ENCODE measurements around the gene MRPL36. TPM values are rescaled to one million over a fixed set of nuclear protein-coding genes. Genes with fewer than 3 reads are reported as not detected.

The MRPL36 gene
- total and polyA plus RNA-seq, 4 experiments from 2014 or later: 30.7 to 85.1 (median 54.7) TPM

GRCh38 chr5:1788828-1789227 is 10.8 kb downstream of the MRPL36 start:
- DNase-seq: no peak
- POLR2A ChIA-PET (ENCODE audit: partially characterized antibody): interaction anchor here (3.5 kb wide), 1 partner anchor 11 kb away, joined by 15 read pairs; the partner anchor contains the start of genes MRPL36 and NDUFS6
- H3K36me3 Mint-ChIP-seq: peaks cover 0 to 6% of the 10 kb centered on the region in 2 donors
- H3K27me3 ChIP-seq (ENCODE audit: insufficient read depth, low read length): no peaks in the 10 kb centered on the region
- CTCF ChIA-PET (ENCODE audit: partially characterized antibody): no interaction called here
- peak overlapping the region in 4 of 7 donors; percentile 11 to 37 (median 23) for H3K27ac Mint-ChIP-seq
- H3K36me3 ChIP-seq (ENCODE audit: insufficient read depth, low read length): no peaks in the 10 kb centered on the region
- H3K4me1 Mint-ChIP-seq: peaks cover 22 to 50% (median 32%) of the 10 kb centered on the region in 4 donors
- intact Hi-C loops (cut with micrococcal nuclease): no loop called here
- no peaks in the 10 kb centered on the region for H3K9me3 ChIP-seq (ENCODE audit: control insufficient read depth in 1 of 2, low read length in 2 of 2)
- peaks cover 39% of the 10 kb centered on the region for H3K4me1 ChIP-seq (ENCODE audit: insufficient read depth, low read length)
- H3K4me3 ChIP-seq (ENCODE audit: low read length in 2 of 2): no peak overlapping the region
- H3K27ac ChIP-seq (ENCODE audit: low read depth, low read length): no peak overlapping the region
- H3K27me3 Mint-ChIP-seq: peaks cover 0 to 4% of the 10 kb centered on the region in 2 donors
- H3K9me3 Mint-ChIP-seq: peaks cover 0 to 4% (median 0%) of the 10 kb centered on the region in 8 donors
- no peak overlapping the region for H3K4me3 Mint-ChIP-seq

DNA sequence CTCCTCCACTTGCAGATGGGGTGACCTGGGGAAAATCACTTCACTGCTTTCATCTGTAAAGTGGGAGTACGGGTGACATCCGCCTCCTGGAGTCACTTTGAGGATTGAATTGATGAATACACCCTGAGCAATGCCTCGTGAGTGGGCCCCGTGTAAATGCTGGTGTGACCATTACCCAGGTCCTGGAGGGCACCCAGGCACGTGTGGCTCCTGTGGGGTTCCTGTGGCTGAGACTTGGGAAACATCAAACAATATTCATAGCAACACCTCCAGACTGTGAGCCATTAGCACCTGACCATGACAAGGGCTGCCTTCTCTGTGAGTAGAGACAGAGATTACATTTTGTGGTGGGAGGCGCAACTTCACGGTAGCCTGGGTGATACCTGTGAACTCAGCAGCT is 11.4 kb downstream of the MRPL36 start:
- Mint-ChIP-seq H3K4me3 (no peak overlapping the region), H3K27me3 (peaks cover 0 to 4% of the 10 kb centered on the region in 2 donors), H3K27ac (no peak overlapping the region), H3K36me3 (peaks cover 0 to 6% of the 10 kb centered on the region in 2 donors), H3K4me1 (peaks cover 16 to 43% (median 27%) of the 10 kb centered on the region in 4 donors), H3K9me3 (peaks cover 0 to 4% (median 0%) of the 10 kb centered on the region in 8 donors)
- Histone ChIP-seq H3K27me3 (ENCODE audit: insufficient read depth, low read length) (no peaks in the 10 kb centered on the region), H3K36me3 (ENCODE audit: insufficient read depth, low read length) (no peaks in the 10 kb centered on the region), H3K9me3 (ENCODE audit: control insufficient read depth in 1 of 2, low read length in 2 of 2) (no peaks in the 10 kb centered on the region), H3K27ac (ENCODE audit: low read depth, low read length) (no peak overlapping the region), H3K4me1 (ENCODE audit: insufficient read depth, low read length) (peaks cover 34% of the 10 kb centered on the region), H3K4me3 (ENCODE audit: low read length in 2 of 2) (no peak overlapping the region)
- POLR2A ChIA-PET (ENCODE audit: partially characterized antibody): interaction anchor here (3.5 kb wide), 1 partner anchor 12 kb away, joined by 15 read pairs; the partner anchor contains the start of genes MRPL36 and NDUFS6
- DNase-seq: no peak
- CTCF ChIA-PET (ENCODE audit: partially characterized antibody): no interaction called here
- intact Hi-C loops (cut with micrococcal nuclease): no loop called here

- Mint-ChIP-seq H3K4me3 (no peak overlapping the region), H3K4me1 (peaks cover 11 to 37% (median 21%) of the 10 kb centered on the region in 4 donors), H3K9me3 (no peaks in the 10 kb centered on the region), H3K27me3 (peaks cover 0 to 4% of the 10 kb centered on the region in 2 donors), H3K27ac (peak overlapping the region in 1 of 7 donors; percentile 43), H3K36me3 (no peaks in the 10 kb centered on the region)
- no peak for DNase-seq
- Histone ChIP-seq H3K4me1 (ENCODE audit: insufficient read depth, low read length) (peaks cover 30% of the 10 kb centered on the region), H3K4me3 (ENCODE audit: low read length in 2 of 2) (no peak overlapping the region), H3K36me3 (ENCODE audit: insufficient read depth, low read length) (no peaks in the 10 kb centered on the region), H3K9me3 (ENCODE audit: control insufficient read depth in 1 of 2, low read length in 2 of 2) (no peaks in the 10 kb centered on the region), H3K27ac (ENCODE audit: low read depth, low read length) (no peak overlapping the region), H3K27me3 (ENCODE audit: insufficient read depth, low read length) (no peaks in the 10 kb centered on the region)
- CTCF ChIA-PET (ENCODE audit: partially characterized antibody): no interaction called here
- intact Hi-C loops (cut with micrococcal nuclease): no loop called here
- POLR2A ChIA-PET (ENCODE audit: partially characterized antibody): no interaction called here
Measured at GRCh38 chr5:1787472-1788047, 12.1 kb downstream of the MRPL36 start.

DNA sequence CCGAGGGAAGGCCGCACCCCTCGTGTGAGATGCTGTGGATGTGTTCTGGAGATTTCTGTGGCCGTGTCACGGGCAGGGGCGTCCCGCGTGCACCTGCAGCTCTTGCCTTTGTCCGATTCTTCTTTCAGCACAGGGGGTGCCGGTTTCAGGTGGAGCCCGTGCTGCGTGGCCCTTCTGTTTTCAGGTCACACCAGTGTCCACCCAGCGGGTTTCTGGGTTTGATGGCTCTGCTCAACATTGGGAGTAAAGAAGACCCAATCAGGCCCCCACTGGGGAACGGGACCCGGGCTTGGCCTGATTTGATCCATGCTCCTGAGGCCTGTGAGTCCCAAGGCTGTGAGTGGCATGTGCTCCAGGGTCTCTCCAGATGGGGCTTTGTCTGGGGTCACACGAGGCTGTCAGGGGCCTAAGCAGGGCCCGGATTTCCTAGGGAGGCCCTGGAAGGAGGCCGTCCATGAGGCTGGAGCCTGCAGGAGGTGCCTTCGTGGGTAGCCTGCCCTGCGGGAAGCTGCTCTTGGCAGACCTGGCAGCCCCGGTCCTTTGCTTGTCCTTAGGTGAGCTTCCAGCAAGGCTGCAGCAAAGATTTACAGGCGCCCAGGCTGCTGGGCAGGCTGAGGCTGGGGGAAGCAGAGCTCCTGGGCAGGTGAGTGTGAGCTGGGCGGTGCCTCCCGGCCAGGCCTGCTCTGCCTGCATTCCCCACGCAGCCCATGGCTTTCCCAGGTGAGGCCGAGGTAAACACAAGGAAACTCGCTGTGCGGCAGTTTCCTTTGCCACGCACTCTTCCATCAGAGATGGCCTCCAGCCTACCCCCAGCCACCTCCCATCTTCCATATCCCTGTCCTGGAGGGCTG is 12.8 kb downstream of the MRPL36 start:
- Histone ChIP-seq H3K27ac (ENCODE audit: low read depth, low read length) (no peak overlapping the region), H3K9me3 (ENCODE audit: control insufficient read depth in 1 of 2, low read length in 2 of 2) (no peaks in the 10 kb centered on the region), H3K27me3 (ENCODE audit: insufficient read depth, low read length) (no peaks in the 10 kb centered on the region), H3K36me3 (ENCODE audit: insufficient read depth, low read length) (no peaks in the 10 kb centered on the region), H3K4me3 (ENCODE audit: low read length in 2 of 2) (no peak overlapping the region), H3K4me1 (ENCODE audit: insufficient read depth, low read length) (peaks cover 23% of the 10 kb centered on the region)
- Mint-ChIP-seq H3K36me3 (no peaks in the 10 kb centered on the region), H3K27ac (no peak overlapping the region), H3K4me3 (peak overlapping the region in 1 of 8 donors; percentile 35), H3K4me1 (peaks cover 5 to 30% (median 15%) of the 10 kb centered on the region in 4 donors), H3K9me3 (no peaks in the 10 kb centered on the region), H3K27me3 (peaks cover 0 to 4% of the 10 kb centered on the region in 2 donors)
- CTCF ChIA-PET (ENCODE audit: partially characterized antibody): no interaction called here
- intact Hi-C loops (cut with micrococcal nuclease): no loop called here
- DNase-seq: no peak
- POLR2A ChIA-PET (ENCODE audit: partially characterized antibody): interaction anchor here (1.3 kb wide), 1 partner anchor 14 kb away, joined by 3 read pairs; no protein-coding TSS in a partner anchor

DNA sequence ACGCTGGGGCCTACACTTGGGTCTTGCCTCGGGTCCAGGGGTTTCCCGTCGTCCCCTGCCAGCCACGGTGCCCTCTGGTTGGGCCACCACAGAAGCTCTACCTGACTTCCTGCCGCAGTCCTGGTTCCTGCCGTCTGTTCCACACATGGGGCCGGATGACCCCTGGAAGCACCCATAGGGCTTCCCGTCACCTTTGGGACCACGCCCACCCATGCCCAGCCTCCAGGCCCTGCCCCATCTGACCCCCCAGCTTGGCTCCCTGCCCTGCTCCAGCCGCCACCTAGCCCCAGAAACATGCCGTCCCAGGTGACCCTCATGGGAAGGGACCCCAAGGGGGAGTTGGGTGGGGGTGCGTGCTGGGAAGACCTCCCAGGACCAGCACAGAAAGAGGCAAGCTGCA is 13.7 kb downstream of the MRPL36 start:
- no peaks in the 10 kb centered on the region for H3K27me3 ChIP-seq (ENCODE audit: insufficient read depth, low read length)
- ChIA-PET CTCF (ENCODE audit: partially characterized antibody) (no interaction called here), POLR2A (ENCODE audit: partially characterized antibody) (interaction anchor here (1.3 kb wide), 1 partner anchor 15 kb away, joined by 3 read pairs; no protein-coding TSS in a partner anchor)
- DNase-seq: no peak
- intact Hi-C loops (cut with micrococcal nuclease): no loop called here
- no peaks in the 10 kb centered on the region for H3K9me3 Mint-ChIP-seq
- H3K4me1 ChIP-seq (ENCODE audit: insufficient read depth, low read length): peaks cover 15% of the 10 kb centered on the region
- H3K9me3 ChIP-seq (ENCODE audit: control insufficient read depth in 1 of 2, low read length in 2 of 2): no peaks in the 10 kb centered on the region
- H3K36me3 Mint-ChIP-seq: no peaks in the 10 kb centered on the region
- no peak overlapping the region for H3K27ac ChIP-seq (ENCODE audit: low read depth, low read length)
- H3K4me3 ChIP-seq (ENCODE audit: low read length in 2 of 2): no peak overlapping the region
- peaks cover 0 to 4% of the 10 kb centered on the region in 2 donors for H3K27me3 Mint-ChIP-seq
- no peaks in the 10 kb centered on the region for H3K36me3 ChIP-seq (ENCODE audit: insufficient read depth, low read length)
- no peak overlapping the region for H3K27ac Mint-ChIP-seq
- H3K4me1 Mint-ChIP-seq: peaks cover 5 to 21% (median 10%) of the 10 kb centered on the region in 4 donors
- no peak overlapping the region for H3K4me3 Mint-ChIP-seq

DNA sequence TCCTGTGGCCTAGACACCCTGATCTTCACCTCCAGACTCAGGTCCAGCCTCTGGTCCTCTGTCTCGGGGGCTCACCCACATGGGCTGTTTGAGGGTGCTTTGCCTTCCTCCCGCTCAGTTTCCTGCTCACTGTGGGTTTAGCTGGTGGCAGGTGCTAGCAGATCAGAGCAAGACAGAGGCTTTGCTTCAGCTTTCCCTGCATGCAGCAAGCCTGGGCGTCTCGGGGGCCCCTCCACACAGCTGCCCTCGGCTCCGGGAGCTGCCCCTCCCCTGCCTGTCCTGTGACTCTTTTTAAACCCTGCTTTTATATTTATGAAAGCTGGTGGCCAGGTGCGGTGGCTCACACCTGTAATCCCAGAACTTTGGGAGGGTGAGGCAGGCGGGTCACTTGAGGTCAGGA is 14.6 kb downstream of the MRPL36 start:
- Histone ChIP-seq H3K27ac (ENCODE audit: low read depth, low read length) (no peak overlapping the region), H3K4me3 (ENCODE audit: low read length in 2 of 2) (no peak overlapping the region), H3K36me3 (ENCODE audit: insufficient read depth, low read length) (no peaks in the 10 kb centered on the region), H3K9me3 (ENCODE audit: control insufficient read depth in 1 of 2, low read length in 2 of 2) (no peaks in the 10 kb centered on the region), H3K4me1 (ENCODE audit: insufficient read depth, low read length) (peaks cover 8% of the 10 kb centered on the region), H3K27me3 (ENCODE audit: insufficient read depth, low read length) (no peaks in the 10 kb centered on the region)
- H3K4me1 Mint-ChIP-seq: peaks cover 3 to 12% (median 5%) of the 10 kb centered on the region in 4 donors
- ChIA-PET CTCF (ENCODE audit: partially characterized antibody) (no interaction called here), POLR2A (ENCODE audit: partially characterized antibody) (no interaction called here)
- no peak overlapping the region for H3K27ac Mint-ChIP-seq
- DNase-seq: no peak
- peaks cover 0 to 4% of the 10 kb centered on the region in 2 donors for H3K27me3 Mint-ChIP-seq
- intact Hi-C loops (cut with micrococcal nuclease): no loop called here
- no peak overlapping the region for H3K4me3 Mint-ChIP-seq
- no peaks in the 10 kb centered on the region for H3K9me3 Mint-ChIP-seq
- H3K36me3 Mint-ChIP-seq: no peaks in the 10 kb centered on the region
